ENCODE data around the gene LIM2.

DNA sequence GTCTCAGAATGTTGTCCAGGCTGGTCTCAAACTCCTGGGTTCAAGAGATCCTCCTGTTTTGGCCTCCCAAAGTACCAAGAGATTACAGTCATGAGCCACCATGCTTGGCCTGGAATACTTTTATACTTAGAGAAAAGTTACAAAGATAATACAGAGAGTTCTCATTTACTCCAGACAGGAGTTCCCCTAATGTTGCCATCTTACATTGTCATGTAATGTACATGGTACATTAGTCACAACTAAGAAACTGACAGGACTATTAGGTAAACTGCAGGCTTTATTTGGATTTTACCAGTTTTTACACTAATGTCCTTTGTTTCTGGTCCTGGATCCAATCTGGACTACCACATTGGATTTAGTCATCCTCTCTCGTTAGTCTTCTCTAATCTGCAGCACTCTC, 4.9 kb upstream of the LIM2 start:
- TF ChIP-seq, protein P1, sequence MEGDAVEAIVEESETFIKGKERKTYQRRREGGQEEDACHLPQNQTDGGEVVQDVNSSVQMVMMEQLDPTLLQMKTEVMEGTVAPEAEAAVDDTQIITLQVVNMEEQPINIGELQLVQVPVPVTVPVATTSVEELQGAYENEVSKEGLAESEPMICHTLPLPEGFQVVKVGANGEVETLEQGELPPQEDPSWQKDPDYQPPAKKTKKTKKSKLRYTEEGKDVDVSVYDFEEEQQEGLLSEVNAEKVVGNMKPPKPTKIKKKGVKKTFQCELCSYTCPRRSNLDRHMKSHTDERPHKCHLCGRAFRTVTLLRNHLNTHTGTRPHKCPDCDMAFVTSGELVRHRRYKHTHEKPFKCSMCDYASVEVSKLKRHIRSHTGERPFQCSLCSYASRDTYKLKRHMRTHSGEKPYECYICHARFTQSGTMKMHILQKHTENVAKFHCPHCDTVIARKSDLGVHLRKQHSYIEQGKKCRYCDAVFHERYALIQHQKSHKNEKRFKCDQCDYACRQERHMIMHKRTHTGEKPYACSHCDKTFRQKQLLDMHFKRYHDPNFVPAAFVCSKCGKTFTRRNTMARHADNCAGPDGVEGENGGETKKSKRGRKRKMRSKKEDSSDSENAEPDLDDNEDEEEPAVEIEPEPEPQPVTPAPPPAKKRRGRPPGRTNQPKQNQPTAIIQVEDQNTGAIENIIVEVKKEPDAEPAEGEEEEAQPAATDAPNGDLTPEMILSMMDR (IDR thresholded peaks at IDR 0.05 in 4 of 5, conservative IDR thresholded peaks at IDR 0.05 in 1 of 5) = no peak
- TF ChIP-seq POLR2A (IDR thresholded peaks at IDR 0.05) = no peak
